MM.1S (cell line): ENCODE measurements around the gene LMO1.

Experiments used
- CTCF ChIP-seq: fragments of 300-600 bp; sonication (generic); IDR thresholded peaks from 2 replicates; pipeline ENCODE4 v1.5.1; 2016; ENCODE audit warnings: antibody characterized with exemption, low read length, mixed read lengths
- EZH2 ChIP-seq: fragments of 300-600 bp; sonication (generic); optimal IDR thresholded peaks from 2 replicates; pipeline ENCODE3; 2017; ENCODE audit warnings: low read depth, mild to moderate bottlenecking, antibody characterized with exemption, low read length, mixed read lengths
- EZH2phosphoT487 ChIP-seq: fragments of 300-600 bp; sonication (generic); IDR thresholded peaks from 2 replicates; pipeline ENCODE4 v1.6.1; 2018; ENCODE audit warnings: antibody characterized with exemption, low read length

- no peak for TF ChIP-seq CTCF
- no peak for TF ChIP-seq EZH2
- TF ChIP-seq EZH2phosphoT487, result no peak
These were observed 6.5 kb downstream of the LMO1 start for GRCh38 chr11:8257003-8257664.
